B cell (primary cell): ENCODE measurements around the gene SLC2A5. TPM values are rescaled to one million over a fixed set of nuclear protein-coding genes. Genes with fewer than 3 reads are reported as not detected.

Experiments
- ATAC-seq: fragments of 200-7000 bp; cut with Tn5 transposase; one replicate; pipeline ENCODE4 v1.10.0; 2021; ENCODE audit warnings: low read depth, mild to moderate bottlenecking, moderate number of reproducible peaks, moderate library complexity
- CTCF ChIA-PET: fragments of 350-600 bp; sonication (Branson Sonifier 250); formaldehyde crosslinking; loops from one replicate; lab custom pipeline; 2021; ENCODE audit warnings: antibody characterized with exemption, inconsistent platforms; lab: Charles Lee
- POLR2A ChIA-PET: fragments of 350-600 bp; sonication (Branson Sonifier 250); formaldehyde crosslinking; loops from one replicate; lab custom pipeline; 2021; ENCODE audit warnings: antibody characterized with exemption; lab: Charles Lee
- DNase-seq: peaks from one replicate; pipeline ENCODE4 v3.0.0; 2013
- H2AFZ ChIP-seq: 2 replicates; pipeline ENCODE4 v1.6.1; 2012; ENCODE audit warnings: mild to moderate bottlenecking, low read depth, low read length; ENCODE audit not compliant: insufficient read depth, poor library complexity, severe bottlenecking
- H3K27ac ChIP-seq, 2 donors: 1 replicate in 1 of 2; 2 replicates in 1 of 2; pipeline ENCODE4 v1.5.1; 2012 to 2013; ENCODE audit warnings: low read length in 2 of 2, mild to moderate bottlenecking in 2 of 2, moderate library complexity in 1 of 2
- H3K27me3 ChIP-seq, 4 experiments: fragments of 200-600 bp in 1 of 4; sonication (generic) in 1 of 4; replicated peaks in 1 of 4; 1 replicate in 2 of 4; 2 replicates in 2 of 4; pipeline versions ENCODE4 v1.6.1 to v1.7.0; 2013 to 2016; ENCODE audit warnings: low read length in 3 of 4, mild to moderate bottlenecking in 2 of 4, mixed read lengths in 1 of 4, moderate library complexity in 1 of 4; ENCODE audit not compliant: insufficient read depth in 4 of 4, control insufficient read depth in 3 of 4; ENCODE audit errors: control extremely low read depth in 1 of 4
- H3K36me3 ChIP-seq, 2 experiments: replicated peaks in 1 of 2; 1 replicate in 1 of 2; 2 replicates in 1 of 2; pipeline versions ENCODE4 v1.6.1 to v1.7.1; 2013; ENCODE audit warnings: low read length in 1 of 2; ENCODE audit not compliant: insufficient read depth in 2 of 2, control insufficient read depth in 1 of 2; ENCODE audit errors: control extremely low read depth in 1 of 2, extremely low read depth in 1 of 2
- H3K4me1 ChIP-seq, 2 donors: fragments of 200-600 bp in 1 of 2; sonication (generic) in 1 of 2; 1 replicate in 1 of 2; 2 replicates in 1 of 2; pipeline versions ENCODE4 v1.5.1 to v1.6.1; 2013 to 2017; ENCODE audit warnings: low read length in 2 of 2; ENCODE audit not compliant: control insufficient read depth in 2 of 2, insufficient read depth in 2 of 2
- H3K4me2 ChIP-seq: replicated peaks from 2 replicates; pipeline ENCODE3; 2012; ENCODE audit warnings: mild to moderate bottlenecking, low read depth, low read length; ENCODE audit not compliant: poor library complexity, severe bottlenecking
- H3K4me3 ChIP-seq, 5 experiments: fragments of 200-600 bp in 1 of 5; sonication (generic) in 1 of 5; 1 replicate in 3 of 5; 2 replicates in 2 of 5; pipeline versions ENCODE4 v1.5.1 to v1.7.0; 2011 to 2016; ENCODE audit warnings: low read length in 4 of 5, mild to moderate bottlenecking in 4 of 5, low read depth in 2 of 5, control low read depth in 1 of 5, moderate library complexity in 1 of 5; ENCODE audit not compliant: insufficient read depth in 1 of 5; ENCODE audit errors: control extremely low read depth in 1 of 5, extremely low read depth in 1 of 5
- H3K79me2 ChIP-seq: fragments of 200-600 bp; sonication (generic); one replicate; pipeline ENCODE4 v1.6.0; 2016; ENCODE audit warnings: low read length; ENCODE audit not compliant: control insufficient read depth, insufficient read depth
- H3K9ac ChIP-seq: fragments of 200-600 bp; sonication (generic); 2 replicates; pipeline ENCODE4 v1.6.1; 2017; ENCODE audit warnings: mild to moderate bottlenecking, low read length, moderate library complexity
- H3K9me3 ChIP-seq, 3 donors: one replicate each; pipeline versions ENCODE4 v1.6.1 to v1.7.1; 2013; ENCODE audit warnings: low read length in 2 of 3; ENCODE audit not compliant: control insufficient read depth in 2 of 3, insufficient read depth in 1 of 3; ENCODE audit errors: control extremely low read depth in 1 of 3
- H4K20me1 ChIP-seq: 2 replicates; pipeline ENCODE4 v1.6.0; 2012; ENCODE audit warnings: mild to moderate bottlenecking, low read length; ENCODE audit not compliant: insufficient read depth, control insufficient read depth, poor library complexity, severe bottlenecking
- H3K27ac Mint-ChIP-seq: one replicate; pipeline ENCODE4 v1.8.0; 2021; ENCODE audit warnings: mixed read lengths
- H3K27me3 Mint-ChIP-seq: one replicate; pipeline ENCODE4 v1.8.0; 2021; ENCODE audit warnings: mixed read lengths
- H3K4me1 Mint-ChIP-seq: one replicate; pipeline ENCODE4 v1.8.0; 2021; ENCODE audit warnings: mixed read lengths
- H3K4me3 Mint-ChIP-seq: one replicate; pipeline ENCODE4 v1.8.0; 2021; ENCODE audit warnings: mixed read lengths
- H3K9me3 Mint-ChIP-seq: one replicate; pipeline ENCODE4 v1.8.0; 2022; ENCODE audit warnings: mixed read lengths; ENCODE audit not compliant: insufficient read depth
- CTCF ChIP-seq: fragments of 200-600 bp; IDR thresholded peaks from one replicate; pipeline ENCODE4 v1.8.0; 2022; ENCODE audit warnings: antibody characterized with exemption, mild to moderate bottlenecking
- EZH2 ChIP-seq: IDR thresholded peaks from 2 replicates; pipeline ENCODE4 v1.6.1; 2012; ENCODE audit warnings: borderline replicate concordance, low read depth, mild to moderate bottlenecking, moderate library complexity, low read length; ENCODE audit not compliant: insufficient read depth, poor library complexity, severe bottlenecking
- WGBS: methylation state at CpG from one replicate; pipeline ENCODE4 v1.1.5; 2013; ENCODE audit warnings: missing lambda C conversion rate; ENCODE audit not compliant: insufficient coverage; 5-methylcytosine and 5-hydroxymethylcytosine counted together
- intact Hi-C: fragments of 100-400 bp; cut with micrococcal nuclease; formaldehyde crosslinking; loops from one replicate; pipeline ENCODE4 v1.10.0; 2022
- polyA plus RNA-seq: library from polyadenylated mRNA; depleted of rRNA; stranded (reverse); fragments of >200 nt; gene quantifications from 2 replicates; pipeline ENCODE4 v1.2.3, GENCODE V29; 2012
- total RNA-seq, 2 donors: library from RNA; stranded (reverse); fragments of 120-200 nt in 1 of 2; gene quantifications; 1 replicate in 1 of 2; 2 replicates in 1 of 2; pipeline versions ENCODE4 v1.2.3 to v1.2.4, GENCODE V29; 2013 to 2022

SLC2A5 gene
- total and polyA plus RNA-seq, 2 donors (not counting 1 experiment from before 2014, with no cell fraction given): 16.7 to 29.5 TPM

- intact Hi-C loops: no loop called here
- TF ChIP-seq EZH2: no peak
- TF ChIP-seq CTCF: no peak
- Histone ChIP-seq H3K4me3 (no peak overlapping the region), H3K79me2 (no peaks in the 10 kb centered on the region), H3K36me3 (peaks cover 4 to 23% of the 10 kb centered on the region in 2 experiments), H3K9me3 (no peaks in the 10 kb centered on the region), H3K27me3 (no peaks in the 10 kb centered on the region), H4K20me1 (no peaks in the 10 kb centered on the region), H3K4me2 (no peak overlapping the region), H3K9ac (no peak overlapping the region), H2AFZ (no peak overlapping the region), H3K27ac (no peak overlapping the region), H3K4me1 (no peaks in the 10 kb centered on the region)
- Mint-ChIP-seq H3K4me3 (no peak overlapping the region), H3K4me1 (peaks cover 5% of the 10 kb centered on the region), H3K27ac (no peak overlapping the region), H3K27me3 (no peaks in the 10 kb centered on the region), H3K9me3 (no peaks in the 10 kb centered on the region)
- POLR2A ChIA-PET: no interaction called here
- ATAC-seq: no peak
- no peak for DNase-seq
- WGBS: 100% methylated on average over 2 of the region's 7 CpGs
- CTCF ChIA-PET: interaction anchor here (0.9 to 1.6 kb wide), 2 partner anchors 37 to 54 kb away, joined by 3 to 4 read pairs; no protein-coding TSS in a partner anchor
Measured at GRCh38 chr1:9048551-9048950, 20.9 kb downstream of the SLC2A5 start.

GRCh38 chr1:9047019-9047418 is 22.4 kb downstream of the SLC2A5 start:
- intact Hi-C loops: no loop called here
- Histone ChIP-seq H3K4me3 (no peak overlapping the region), H3K9ac (no peak overlapping the region), H4K20me1 (no peaks in the 10 kb centered on the region), H3K27ac (no peak overlapping the region), H3K36me3 (peaks cover 4 to 23% of the 10 kb centered on the region in 2 experiments), H3K27me3 (no peaks in the 10 kb centered on the region), H3K4me2 (no peak overlapping the region), H3K4me1 (peaks cover 3 to 5% of the 10 kb centered on the region in 2 donors), H2AFZ (no peak overlapping the region), H3K79me2 (no peaks in the 10 kb centered on the region), H3K9me3 (no peaks in the 10 kb centered on the region)
- POLR2A ChIA-PET: no interaction called here
- peaks cover 15% of the 10 kb centered on the region for H3K4me1 Mint-ChIP-seq
- DNase-seq: no peak
- CTCF ChIA-PET: interaction anchor here (1.2 kb wide), 1 partner anchor 55 kb away, joined by 3 read pairs; no protein-coding TSS in a partner anchor
- H3K27ac Mint-ChIP-seq: no peak overlapping the region
- no peak for ATAC-seq
- H3K9me3 Mint-ChIP-seq: no peaks in the 10 kb centered on the region
- no peak overlapping the region for H3K4me3 Mint-ChIP-seq
- no peaks in the 10 kb centered on the region for H3K27me3 Mint-ChIP-seq
- TF ChIP-seq CTCF (no peak), EZH2 (no peak)
- no CpG with 5 or more reads among the region's 2 CpGs for WGBS
